ENCODE measurements around the gene AGO4.
"Not testable (repeated sequence)": the region's sequence is repeated elsewhere in the genome, so short reads cannot be mapped to it uniquely, and the experiment has no call there.

AGO4 gene

DNA sequence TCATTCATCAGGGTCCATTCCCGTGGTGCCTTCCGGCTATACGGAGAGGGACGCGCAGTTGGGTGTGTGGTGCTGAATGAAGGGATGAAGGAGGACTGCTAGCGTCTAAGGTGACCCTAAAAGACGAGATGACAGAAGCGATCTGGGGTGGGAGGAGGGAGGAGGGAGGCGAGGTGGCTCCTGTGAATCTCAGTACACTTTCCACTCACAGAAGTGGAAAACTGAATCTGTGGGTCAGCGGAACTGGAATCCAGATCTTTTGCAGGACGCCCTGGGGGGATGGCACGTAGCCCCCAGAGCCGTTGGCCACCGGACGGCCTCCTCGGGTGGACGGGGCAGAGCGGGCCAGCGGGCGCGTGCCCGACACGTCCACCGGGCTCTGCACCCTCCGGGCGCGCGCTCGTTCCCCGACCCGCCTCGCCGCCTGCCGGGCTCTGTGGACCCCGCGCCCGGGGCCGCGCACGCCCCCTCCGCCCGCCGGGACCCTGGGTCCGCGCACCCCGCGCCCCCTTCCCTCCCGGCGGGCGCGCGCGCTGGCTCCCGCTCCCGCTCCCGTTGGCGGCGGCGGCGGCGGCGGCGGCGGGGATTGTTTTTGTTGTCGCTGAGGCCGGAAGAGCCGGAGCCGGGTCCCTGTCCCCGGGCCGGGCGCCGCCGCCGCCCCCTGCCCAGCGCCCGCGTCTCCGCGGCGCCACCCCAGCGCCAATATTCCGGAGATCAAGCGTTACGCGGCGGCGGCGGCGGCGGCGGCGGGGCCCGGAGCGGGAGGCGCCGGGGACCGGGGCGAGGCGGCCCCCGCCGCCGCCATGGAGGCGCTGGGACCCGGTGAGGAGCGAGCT, at the start of gene AGO4:
Gene AGO4 (plus strand): TSS at position 403 of the 836 bp plus-strand sequence. CDS start 401 bp downstream, at position 804.
- DNase-seq = no peak

DNA sequence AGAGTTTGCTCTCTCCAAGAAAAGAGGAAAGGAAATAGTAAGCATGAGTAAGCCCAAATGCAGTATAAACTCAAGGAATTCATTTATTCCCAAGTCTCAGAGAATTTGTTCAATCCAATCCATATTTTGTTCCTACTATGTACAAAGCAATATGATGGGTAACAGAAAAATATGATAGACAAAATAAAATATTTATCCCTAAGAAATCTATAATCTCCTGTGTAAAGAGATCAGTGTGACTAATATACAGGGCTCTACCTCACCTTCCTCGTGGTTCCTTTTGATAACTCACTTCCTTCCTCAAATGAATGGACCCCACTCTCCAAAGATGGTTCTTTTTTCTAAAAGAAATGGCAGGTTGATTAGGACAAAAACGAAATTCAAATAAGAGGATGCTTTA, 45.7 kb upstream of the AGO4 start:
- DNase-seq = no peak

DNA sequence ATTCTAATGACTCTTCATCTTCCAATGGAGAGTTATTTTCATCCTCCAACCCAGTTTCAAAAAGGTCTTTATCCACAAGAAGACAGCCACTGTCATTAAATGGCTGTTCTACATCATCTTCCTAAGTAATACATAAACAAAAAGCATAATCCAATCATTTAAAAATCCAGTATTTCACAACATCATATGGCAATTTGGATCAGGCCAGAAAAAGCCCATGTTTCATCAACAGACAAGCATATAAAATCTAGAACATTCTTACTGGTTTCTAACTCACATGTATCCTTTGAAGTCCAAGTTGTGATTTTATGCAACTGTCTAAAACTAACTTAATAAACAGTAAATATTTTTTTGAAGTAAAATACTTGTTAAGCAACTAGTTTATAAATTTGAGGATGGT, 44.6 kb upstream of the AGO4 start:
- DNase-seq = no peak

DNA sequence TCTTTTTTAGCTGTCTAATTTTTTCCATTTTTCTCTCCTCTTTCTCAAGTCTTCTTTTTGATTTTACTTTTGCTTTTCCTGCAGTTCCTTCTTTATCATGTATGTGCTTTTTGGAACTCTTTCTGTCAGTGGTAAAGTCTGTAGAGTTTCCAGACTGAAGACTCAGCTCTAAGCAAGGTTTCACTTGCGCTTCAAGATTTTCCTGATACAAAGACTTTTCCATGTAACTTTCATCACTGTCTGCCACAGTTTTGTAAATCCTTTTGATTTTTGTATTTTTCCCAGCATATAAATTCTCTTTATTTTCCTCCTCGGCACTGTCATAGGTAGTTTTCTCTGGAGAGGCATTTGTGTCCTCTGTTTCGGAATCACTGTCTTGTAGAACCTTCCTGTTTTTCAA, 43.5 kb upstream of the AGO4 start:
- DNase-seq = no peak

DNA sequence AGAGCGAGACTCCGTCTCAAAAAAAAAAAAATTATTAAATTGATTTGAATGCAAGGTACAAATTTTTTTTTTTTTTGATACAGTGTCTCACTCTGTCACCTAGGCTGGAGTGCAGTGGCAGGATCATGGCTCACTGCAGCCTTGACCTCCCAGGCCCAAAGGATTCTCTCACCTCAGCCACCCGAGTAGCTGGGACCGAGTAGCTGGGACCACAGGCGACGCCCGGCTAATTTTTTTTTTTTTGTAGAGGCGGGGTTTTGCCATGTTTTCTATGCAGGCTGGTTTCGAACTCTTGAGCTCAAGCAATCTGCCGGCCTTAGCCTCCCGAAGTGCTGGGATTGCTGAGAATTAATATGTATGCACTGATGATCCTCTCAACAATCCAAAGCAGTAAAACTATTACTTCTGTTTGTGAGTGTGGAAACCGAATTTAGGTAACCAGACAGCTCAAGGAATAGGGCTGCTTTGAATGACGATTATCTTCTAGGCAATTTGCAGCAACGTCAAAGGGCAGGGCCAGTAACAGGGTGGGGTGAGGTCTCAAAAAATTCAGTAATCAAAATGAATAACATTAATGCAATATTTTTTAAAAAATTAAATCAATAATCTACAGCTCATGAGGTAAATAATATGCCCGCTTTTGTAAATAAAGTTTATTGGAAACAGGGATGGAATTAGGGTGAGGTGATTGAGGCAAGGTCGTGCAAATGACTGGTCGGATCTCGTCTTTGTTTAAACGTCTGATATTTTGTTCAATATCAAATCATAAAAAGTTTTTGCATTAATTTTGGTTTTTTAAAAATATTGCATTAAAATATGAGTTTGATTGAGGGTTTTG, 39.2 kb upstream of the AGO4 start:
- DNase-seq = no peak

DNA sequence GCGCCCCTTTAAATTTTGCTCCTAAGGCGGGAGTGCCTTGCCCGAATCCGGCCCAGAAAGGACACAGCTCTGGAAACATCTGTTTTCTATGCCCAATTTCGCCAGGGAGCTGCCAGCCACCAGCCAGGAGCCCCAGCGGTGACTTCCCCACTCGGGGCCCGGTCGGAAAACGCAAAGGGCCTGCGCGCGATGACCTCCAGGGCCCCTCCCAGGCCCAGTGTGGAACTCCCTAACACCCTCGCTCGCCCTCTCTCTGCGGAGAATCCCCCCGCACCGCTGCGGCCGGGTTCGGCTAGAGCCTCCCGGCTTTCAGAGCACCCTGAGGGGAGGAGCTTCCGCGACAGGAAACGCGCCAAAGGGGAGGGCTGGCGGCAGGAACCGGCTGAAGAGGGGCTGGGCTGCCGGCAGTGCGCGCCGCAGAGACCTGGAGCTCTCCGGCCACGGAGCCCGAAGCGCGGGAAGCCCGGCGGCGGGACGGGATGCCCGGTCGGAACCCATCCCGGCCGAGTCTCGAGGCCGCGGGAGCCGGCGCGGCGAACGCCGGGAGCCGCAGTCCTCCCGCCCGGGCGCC, 38.5 kb upstream of the AGO4 start:
- DNase-seq = peak; percentile 72

DNA sequence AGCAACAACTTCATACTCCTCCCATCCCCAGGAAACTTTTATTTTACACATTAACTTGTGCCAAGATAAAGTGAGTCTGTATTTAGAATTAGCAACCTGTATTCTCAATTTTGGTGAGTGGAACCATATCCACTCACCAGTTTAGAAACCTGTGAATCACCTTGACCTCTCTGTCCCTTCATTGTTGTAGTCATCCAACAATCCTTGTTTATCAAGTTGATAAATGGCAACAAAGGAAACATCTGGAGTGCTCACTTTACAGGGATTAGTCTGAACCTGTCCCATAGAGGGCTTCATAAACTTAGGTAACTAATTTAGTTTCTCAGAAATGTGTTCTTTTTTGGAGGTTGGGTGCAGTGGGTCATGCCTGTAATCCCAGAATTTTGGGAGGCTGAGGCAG, 34.1 kb upstream of the AGO4 start:
- DNase-seq = no peak

DNA sequence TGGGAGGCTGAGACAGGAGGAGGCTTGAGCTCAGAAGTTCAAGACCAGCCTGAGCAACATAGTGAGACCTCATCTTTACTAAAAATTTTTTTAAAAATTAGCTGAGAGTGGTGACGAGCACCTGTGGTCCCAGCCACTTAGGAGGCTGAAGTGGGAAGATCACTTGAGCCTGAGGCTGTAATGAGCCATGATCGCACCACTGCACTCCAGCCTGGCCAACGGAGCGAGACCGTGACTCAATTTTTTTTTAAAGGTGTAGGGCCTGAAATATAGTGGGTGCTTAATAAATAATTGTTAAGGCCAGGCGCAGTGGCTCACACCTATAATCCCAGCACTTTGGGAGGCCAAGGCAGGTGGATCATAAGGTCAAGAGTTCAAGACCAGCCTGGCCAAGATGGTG, 31.6 kb upstream of the AGO4 start:
- not testable (repeated sequence) for DNase-seq

DNA sequence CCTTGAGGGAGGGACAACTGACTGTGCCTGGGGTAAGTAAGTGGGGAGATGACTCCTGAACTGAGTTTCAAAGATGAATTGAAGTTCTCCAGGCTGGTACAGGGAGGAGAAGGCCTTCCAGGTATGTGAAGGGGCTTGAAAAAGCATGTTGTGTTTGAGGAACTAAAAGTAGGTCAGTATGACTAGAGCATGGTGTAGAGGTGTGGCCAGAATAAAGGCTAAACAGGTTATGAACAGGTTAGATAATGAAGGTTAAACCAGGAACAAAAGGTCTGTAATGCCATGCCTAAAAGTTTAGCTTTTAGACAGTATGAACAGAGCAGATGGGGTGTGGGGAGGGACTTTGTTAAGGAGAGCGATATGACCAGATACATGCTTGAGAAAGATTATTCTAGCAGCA, 30.7 kb upstream of the AGO4 start:
- no peak for DNase-seq

DNA sequence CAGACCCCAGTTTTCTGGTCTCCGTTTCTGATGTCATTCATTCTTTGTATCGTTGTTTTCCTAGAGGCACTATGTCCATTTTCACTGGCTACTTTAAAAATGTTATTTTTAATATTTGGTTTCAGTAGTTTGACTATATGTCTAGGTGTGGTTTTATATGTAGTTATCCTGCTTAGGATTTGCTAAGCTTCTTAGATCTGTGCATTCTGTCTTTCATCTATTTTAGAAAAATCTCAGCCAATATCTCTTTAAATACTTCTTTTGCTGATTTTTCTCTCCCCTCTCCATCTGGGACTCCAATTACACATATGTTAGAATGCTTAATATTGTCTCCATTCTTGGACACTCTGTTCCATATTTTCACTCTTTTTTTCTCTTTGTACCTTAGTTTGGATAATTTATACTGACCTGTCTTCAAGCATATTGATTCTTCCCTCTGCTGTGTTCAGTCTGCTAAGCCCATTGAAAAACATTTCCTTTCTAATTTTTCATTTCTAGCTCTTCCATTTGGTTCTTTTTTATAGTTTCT, 24.7 kb upstream of the AGO4 start:
- DNase-seq = no peak

DNA sequence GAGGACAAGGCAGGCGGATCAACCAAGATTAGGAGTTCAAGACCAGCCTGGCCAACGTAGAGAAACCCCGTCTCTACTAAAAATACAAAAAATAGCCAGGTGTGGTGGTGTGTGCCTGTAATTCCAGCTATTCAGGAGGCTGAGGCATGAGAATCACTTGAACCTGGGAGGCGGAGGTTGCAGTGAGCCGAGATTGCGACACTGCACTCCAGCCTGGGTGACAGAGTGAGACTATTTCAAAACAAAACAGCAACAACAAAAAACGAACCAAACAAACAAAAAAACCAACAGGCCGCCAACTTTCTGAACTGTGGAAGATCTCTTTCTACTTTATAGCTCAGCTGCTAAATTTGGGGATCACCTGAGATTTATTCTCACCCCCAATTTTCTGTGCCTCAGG, 23.5 kb upstream of the AGO4 start:
- DNase-seq = not testable (repeated sequence)

DNA sequence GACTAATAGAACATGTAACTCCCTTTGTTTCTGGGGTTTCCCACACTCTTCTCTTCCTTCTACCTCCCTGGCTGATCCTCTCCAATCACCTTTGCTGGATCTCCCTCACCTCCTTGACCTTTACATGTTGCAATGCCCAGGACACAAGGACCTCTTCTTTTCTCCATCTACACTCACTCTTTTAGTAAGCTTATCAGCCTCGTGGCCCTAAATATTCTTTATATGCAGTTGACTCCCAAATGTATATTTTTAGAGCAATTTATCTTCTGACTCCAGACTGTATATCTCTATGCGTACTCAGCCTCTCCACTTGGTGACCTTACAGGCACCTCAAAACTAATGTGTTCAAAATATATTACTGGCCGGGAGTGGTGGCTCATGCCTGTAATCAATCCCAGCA, 19.7 kb upstream of the AGO4 start:
- DNase-seq = no peak

DNA sequence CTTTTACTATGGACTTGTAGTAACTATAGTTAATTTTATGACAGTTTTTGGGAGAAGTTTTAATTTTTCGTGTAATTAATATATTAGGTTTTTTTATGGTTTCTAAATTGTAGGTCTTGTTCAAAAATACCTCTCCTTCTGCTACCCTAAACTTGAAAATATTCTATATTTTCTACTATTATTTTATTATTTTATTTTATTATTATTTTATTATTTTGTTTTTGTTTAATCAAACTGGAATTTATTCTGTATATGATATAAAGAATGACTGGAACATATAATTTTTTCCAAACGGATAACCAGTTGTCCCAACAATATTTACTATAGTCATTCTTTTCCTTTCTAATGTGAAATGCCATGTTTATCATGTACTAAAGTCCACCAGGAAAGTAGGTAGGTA, 17.1 kb upstream of the AGO4 start:
- DNase-seq = no peak

DNA sequence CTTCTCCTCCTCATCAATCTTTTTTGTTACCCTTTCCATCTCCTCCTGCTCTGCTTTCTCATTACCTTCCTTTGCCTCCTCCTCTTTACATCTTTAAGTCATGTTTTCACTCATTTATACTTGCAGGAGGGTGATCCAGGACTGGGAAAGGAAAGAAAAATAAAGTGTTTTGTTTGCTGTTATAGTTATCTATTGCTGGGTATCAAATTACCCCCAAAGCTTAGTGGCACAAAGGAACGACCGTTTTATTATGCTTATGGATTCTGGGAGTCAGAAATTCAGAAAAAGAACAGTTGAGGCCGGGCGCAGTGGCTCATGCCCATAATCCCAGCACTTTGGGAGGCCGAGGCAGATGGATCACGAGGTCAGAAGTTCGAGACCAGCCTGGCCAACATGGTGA, 12.5 kb upstream of the AGO4 start:
- no peak for DNase-seq

DNA sequence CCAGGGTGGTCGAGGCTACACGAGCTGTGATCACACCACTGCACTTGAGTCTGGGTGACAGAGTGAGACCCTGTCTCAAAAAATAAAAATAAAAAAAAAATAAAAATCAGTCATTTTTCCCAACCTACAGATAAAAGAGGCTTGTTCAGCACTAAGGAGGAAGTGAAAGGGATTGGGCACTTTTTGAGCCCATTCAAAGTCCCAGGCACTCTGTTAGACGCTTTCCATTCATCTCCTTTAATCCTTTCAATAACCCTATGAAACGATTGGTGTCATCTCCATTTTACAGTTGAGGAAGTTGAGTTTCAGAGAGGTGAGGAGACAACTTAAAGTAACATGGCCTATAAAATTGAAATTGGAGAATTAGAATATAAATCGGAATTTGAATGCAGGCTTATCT, 10.4 kb upstream of the AGO4 start:
- no peak for DNase-seq

DNA sequence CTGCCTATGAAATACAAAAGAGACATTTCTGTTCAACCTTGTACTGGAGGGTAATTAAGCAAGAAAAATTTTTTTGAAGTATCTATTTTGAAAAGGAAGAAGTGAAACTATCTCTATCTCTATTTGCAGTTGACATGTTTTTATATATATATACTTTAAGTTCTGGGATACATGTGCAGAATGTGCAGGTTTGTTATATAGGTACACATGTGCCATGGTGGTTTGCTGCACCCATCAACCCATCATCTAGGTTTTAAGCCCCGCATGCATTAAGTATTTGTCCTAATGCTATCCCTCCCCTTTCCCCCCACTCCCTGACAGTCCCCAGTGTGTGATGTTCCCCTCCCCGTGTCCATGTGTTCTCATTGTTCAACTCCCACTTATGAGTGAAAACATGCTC, 9.8 kb upstream of the AGO4 start:
- not testable (repeated sequence) for DNase-seq

DNA sequence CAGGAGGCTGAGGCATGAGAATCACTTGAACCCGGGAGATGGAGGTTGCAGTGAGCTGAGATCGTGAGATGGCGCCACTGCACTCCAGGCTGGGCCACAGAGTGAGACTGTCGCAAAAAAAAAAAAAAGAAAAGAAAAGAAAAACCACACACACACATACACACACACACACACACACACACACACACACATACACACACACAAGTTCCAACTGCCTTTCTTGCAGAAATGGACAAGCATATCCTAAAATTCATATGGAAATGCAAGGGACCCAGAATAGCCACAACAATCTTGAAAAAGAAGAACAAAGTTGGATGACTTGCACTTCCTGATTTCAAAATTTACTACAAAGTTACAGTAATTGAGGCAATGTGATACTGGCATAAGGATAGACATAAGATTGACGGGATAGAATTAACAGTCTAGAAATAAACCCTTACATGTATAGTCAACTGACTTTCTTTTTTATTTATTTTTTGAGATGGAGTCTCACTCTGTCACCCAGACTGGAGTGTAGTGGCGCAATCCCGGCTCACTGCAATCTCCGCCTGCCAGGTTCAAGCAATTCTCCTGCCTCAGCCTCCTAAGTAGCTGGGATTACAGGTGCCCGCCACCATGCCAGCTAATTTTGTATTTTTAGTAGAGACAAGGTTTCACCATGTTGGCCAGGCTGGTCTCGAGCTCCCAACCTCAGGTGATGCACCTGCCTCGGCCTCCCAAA, 7.5 kb upstream of the AGO4 start:
- not testable (repeated sequence) for DNase-seq

DNA sequence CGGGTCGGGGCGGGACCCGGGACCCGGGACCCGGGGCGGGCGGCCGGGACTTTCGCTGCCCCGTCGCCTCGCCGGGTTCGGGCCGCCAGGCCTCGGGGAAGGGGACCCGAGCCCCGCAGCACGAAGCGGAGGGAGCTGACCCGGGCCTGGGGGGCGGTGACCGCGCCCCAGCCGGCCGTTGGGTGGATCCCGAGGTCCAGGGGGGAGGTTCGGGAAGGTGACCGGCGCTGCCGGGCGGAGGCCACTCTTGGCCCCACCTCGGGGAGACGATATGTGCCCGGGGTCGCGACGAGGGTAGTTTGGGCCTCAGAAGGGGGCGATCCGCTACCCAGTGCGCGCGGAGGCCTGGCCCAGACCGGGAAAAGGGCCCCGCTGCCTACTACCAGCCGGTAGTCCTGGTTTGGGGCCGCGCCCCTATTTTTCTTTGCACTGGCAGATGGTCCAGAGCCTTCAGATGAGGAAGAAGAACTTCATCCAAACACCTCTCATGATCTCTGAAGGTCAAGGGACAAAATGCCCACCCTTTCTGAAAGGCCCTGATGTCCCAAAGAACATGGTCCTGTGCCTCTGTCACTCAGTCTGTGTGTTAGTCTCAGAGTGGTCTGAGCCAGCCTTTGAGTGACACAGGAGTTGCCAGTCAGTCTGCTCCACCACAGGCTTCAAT, 766 bp downstream of the AGO4 start:
- DNase-seq = no peak

DNA sequence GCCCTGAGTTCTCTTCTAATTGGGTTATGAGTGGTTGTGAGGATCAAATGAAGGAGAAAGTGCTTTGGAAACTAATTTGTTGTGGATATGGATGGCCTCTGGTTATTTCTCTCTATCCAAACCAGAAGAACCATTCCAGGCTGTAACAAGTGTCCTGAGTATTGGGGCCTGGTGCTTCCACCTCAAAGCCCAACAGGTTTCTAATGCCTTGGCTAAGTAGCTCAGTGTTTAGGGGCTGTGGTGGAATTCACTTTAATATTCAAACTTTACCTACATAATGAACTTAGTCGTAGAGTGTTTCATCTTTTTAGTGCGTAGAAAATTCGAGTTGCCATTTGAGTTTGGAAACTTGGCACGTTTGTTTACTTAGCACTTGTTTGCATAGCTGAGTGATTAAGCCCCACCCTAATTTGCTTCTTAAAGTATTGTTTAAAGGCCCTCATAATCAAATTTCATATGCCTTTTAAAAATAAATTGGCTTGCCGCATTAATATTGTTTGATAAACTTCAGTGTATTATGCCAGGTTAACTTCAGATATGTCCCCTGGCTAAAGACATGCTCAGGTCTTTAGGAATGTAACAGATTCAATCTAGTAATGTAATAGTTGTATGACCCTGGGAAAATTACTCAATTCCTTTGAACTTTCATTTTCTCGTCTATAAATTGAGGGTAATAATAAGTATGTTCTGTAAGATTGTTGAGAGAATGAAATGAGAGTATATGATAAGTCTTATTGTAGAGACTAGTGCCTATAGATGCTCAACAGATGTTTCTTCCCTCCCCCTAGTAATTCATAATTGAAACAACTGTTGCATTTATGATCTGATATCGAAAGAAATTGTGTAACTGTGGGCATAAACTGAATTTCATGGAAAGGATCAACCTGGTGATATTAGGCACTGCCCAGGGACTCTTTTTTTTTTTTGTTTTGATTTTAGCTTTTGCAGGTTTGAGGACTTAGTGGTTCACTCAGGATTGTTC, 1.6 kb downstream of the AGO4 start:
- no peak for DNase-seq

DNA sequence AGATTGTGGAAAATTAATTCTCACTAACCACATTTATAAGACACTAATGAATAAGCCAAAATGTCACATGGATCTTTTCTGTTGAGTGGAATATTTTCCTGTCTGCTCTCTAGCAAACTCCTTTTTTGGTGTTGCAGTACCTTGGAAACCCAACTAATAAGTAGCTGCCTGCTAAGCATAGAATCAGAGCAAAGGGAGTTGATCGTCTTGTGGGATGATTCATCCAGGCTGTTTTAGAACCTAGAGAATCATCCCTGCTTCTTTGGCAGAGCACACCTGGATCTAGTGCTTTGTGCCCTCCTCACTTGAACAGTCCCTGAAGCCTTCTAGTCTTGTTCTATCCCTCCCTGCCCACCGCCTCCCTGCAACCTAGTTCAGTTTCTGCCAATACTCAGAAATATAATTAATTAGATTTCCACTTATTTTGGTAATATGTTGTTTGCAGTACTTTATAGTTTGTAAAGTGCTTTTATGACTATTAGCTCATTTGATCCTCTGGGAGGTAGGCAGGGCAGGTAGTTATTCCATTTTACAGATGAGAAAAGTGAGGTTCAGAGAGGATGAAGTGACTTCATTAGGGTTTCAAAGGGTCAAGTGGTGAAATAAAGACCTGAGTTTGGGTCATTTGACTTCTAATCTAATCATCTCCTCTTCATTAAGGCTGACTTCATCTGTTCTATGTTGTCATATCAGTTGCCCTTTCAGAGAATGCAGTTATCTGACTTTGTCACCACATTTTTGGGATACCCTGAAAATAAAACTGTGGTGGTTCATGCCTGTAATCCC, 2.5 kb downstream of the AGO4 start:
- DNase-seq = no peak
